Sigmoid colon (tissue), 4 donors: ENCODE results near the gene IQGAP2.

ENCODE experiments used
- EP300 ChIP-seq, 4 donors: sonication (generic); formaldehyde crosslinking; IDR thresholded peaks; one replicate each; pipeline ENCODE4 v1.6.1; 2017; ENCODE audit warnings: antibody characterized with exemption in 4 of 4
- POLR2A ChIP-seq, 2 donors: fragments of 450-650 bp; IDR thresholded peaks; one replicate each; pipeline ENCODE4 v1.6.1; 2016; ENCODE audit warnings: antibody characterized with exemption in 2 of 2, mild to moderate bottlenecking in 2 of 2, moderate library complexity in 2 of 2
- TF ChIP-seq, protein P1 (sequence below), 4 experiments: fragments of 450-650 bp in 3 of 4; fragments of 200-600 bp in 1 of 4; IDR thresholded peaks; one replicate each; pipeline ENCODE4 v1.5.1; 2016 to 2019; ENCODE audit warnings: antibody characterized with exemption in 4 of 4, mild to moderate bottlenecking in 3 of 4, moderate library complexity in 2 of 4

DNA sequence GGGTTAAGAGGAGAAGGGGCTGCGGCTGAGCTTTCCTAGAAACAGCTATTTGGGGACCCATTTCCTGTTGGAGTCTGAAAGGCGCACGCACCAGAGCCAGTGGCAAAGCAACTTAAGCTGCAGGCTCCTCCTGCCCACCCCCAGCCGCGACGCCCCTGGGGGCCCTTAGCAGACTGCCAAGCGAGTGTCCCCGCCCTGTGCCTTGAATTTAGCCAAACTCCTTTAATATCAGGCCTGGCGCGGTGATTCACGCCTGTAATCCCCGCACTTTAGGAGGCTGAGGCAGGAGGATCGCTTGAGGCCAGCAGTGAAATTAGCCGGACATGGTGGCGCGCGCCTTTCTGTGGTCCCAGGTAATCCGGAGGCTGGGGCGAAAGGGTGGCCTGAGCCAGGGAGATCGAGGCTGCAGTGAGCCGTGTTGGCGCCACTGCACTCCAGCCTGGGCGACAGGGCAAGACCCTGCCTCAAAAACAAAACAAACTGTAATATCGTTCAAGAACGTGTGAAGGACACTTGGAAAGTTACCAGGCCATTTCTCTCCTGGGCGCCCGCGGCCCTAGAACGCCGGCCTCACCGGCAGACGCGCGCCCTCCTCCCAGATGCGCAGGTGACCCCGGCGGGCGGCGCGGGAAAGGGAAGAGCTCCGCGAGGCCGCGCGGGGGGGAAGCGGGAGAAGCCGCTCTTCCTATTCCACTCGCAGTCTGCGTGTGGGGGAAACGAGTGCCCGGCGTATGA, 311.8 kb downstream of the IQGAP2 start:
- TF ChIP-seq, protein P1, sequence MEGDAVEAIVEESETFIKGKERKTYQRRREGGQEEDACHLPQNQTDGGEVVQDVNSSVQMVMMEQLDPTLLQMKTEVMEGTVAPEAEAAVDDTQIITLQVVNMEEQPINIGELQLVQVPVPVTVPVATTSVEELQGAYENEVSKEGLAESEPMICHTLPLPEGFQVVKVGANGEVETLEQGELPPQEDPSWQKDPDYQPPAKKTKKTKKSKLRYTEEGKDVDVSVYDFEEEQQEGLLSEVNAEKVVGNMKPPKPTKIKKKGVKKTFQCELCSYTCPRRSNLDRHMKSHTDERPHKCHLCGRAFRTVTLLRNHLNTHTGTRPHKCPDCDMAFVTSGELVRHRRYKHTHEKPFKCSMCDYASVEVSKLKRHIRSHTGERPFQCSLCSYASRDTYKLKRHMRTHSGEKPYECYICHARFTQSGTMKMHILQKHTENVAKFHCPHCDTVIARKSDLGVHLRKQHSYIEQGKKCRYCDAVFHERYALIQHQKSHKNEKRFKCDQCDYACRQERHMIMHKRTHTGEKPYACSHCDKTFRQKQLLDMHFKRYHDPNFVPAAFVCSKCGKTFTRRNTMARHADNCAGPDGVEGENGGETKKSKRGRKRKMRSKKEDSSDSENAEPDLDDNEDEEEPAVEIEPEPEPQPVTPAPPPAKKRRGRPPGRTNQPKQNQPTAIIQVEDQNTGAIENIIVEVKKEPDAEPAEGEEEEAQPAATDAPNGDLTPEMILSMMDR (IDR thresholded peaks at IDR 0.05), result no peak
- TF ChIP-seq POLR2A (IDR thresholded peaks at IDR 0.05), result no peak
- no peak for TF ChIP-seq EP300 (IDR thresholded peaks at IDR 0.05)
